ENCODE data around the gene SARM1. TPM values are rescaled to one million over a fixed set of nuclear protein-coding genes. Genes with fewer than 3 reads are reported as not detected.

The SARM1 gene
- total RNA-seq, 2 experiments from 2014 or later = 34.8 to 35.3 TPM

DNA sequence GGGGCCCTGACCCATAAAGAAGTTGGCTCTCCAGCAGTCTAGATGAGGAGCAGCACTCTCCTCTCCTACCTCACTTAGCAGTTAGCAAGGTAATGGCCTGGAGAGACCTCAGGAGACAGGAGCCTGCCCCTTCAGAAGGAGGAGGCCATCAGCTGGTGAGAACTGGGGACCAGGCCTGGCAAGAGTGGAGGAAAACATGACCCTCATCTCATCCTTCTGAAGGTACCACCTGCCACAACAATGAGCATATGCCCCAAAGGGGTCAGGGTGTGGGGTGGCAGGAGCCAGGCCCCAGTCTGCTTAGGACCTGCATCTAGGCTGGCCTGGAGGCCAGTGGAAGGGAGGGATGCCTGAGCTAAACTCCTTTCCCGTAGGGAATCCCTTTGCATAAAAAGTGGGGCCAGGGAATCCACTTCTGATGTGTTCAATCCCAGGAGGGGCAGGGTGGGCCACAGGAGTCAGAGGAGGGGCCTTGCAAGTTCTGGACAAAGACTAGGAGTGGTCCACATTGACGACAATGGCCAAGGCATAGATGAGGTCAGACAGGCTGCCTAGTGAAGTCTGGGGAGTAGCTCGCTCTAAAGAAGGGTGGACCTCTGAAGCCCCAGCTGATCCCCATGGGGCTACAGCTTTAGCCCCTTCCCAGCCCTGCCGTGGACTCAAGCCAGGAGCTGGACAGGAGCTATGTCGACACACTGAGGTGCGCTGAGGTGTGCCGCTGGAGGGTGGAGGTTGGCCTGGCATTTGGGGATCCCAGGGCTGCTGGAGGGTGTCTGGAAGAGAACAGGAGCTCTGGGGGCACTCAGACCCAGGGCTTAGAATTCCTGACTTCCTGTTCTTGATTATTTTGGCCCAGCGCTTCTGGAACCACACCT is 7.5 kb upstream of the SARM1 start:
- ChIA-PET POLR2A (no interaction called here), CTCF (no interaction called here)

DNA sequence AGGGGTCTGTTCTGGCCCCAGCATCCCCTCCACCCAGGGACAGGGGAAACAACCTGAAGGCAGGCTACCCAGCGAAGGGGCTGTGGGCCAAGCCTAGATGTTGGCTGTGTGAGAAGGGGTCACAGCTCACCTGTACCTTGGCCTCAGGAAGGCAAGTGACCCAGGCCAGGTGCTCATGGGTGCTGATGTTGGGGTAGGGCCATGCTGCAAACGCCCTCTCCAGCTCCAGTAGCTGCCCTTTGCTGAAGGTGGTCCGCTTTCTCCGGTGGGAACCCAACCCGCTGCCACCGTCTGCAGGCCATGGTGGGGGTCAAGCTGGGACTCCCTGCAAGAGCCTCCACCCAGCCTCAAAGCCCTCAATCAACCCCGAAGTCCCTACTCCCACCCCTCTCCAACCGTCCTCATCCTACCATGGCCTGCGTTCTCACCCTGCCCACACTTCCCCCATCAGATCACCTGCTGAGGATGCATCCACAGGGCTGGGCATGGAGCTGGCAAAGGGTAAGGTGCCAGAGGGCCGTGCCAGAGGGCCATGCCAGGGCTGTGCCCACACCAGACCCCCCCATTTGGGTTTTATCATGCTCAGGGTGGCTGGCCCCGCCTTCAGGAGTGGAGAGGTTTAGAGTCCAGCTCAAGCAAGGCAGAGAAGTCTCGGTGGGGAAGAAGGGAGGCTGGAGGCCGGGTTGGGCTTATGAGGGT is 6.7 kb upstream of the SARM1 start, which contains the start of gene SEBOX:
Gene SEBOX, minus strand, starts transcription at position 535 of the 699 bp plus-strand sequence. Its CDS starts 48 bp downstream, at position 487.
- POLR2A ChIA-PET = no interaction called here
- CTCF ChIA-PET = no interaction called here

DNA sequence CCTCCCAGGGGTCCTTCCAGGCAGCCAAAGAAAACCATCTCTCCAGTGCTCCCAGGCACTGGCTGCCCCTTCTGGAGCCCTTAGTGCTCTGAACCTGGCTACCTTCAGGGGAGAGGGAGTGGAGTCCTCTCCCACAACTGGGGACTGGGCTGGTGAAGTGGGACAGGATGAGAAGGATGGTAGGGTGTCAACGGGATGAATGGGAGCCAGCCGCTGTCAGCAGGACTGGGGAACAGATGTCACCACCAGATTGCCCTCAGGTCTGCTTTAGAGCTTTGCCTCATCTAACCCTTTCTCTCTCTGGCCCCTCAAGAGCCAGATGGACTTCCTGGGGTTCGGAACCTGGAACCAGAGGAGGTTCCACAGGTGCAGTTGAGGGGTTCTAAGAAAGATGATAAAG is 6.0 kb upstream of the SARM1 start:
- CTCF ChIA-PET = no interaction called here
- POLR2A ChIA-PET = no interaction called here

DNA sequence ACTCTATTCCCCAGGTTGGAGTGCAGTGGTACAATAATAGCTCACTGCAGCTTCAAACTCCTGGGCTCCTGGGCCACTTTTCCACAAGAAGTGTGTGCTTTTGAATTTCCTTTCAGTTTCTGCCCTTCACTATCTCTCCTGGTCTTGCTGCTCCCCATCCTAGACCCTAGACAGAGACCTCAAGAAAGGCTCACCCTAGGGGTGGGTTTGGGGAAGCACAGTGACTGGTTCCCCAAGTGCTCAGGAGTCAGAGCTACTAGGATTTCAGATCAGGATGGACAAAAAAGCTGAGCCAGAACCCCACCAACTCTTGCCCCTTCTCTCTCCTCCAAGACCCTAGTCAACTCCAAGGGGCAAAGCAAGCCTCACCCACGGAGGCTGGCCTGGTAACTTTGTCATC is 4.9 kb upstream of the SARM1 start:
- CTCF ChIA-PET = interaction anchor here (1.4 kb wide), 1 partner anchor 12 kb away, joined by 4 read pairs; no protein-coding TSS in a partner anchor

DNA sequence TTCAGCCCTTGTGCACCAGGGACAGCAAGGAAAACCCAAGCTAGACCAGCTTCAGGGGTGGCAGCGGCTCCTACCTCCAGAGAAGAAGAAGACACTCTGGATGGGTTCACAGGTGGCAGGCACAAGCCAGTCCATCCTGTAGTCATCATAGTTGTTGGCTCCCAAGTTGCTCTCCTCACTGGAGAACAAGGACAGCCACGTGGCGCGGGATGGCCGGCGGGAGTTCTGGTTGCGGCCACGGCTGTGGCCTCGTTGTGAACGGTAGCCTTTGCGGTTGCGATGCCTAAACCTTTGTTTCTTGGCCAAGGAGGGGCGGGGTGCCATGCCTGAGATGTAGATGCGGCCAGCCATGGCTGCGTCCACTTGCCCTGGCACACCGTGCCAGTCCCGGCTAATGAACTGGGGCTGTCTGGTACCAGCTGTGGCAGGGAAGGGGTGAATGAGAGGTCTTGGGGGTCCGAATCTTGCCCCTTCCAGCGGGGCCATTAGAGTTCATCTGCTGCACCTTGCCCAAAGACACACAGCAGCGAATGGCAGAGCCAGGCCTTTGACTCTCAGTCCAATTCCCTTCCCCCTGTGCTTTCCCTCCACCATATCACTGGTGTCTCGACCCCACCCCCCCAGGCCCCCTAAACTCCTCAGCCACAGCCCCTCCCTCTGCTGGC is 3.7 kb upstream of the SARM1 start:
- POLR2A ChIA-PET = interaction anchor here (0.5 to 1.6 kb wide), 4 partner anchors 10 to 711 kb away, joined by 4 to 5 read pairs (median 5); partner anchors contain the start of gene POLDIP2
- CTCF ChIA-PET = interaction anchor here (1.4 kb wide), 1 partner anchor 13 kb away, joined by 4 read pairs; no protein-coding TSS in a partner anchor

More for the DNA sequence above, 4.9 kb upstream of the SARM1 start:
- POLR2A ChIA-PET = no interaction called here

DNA sequence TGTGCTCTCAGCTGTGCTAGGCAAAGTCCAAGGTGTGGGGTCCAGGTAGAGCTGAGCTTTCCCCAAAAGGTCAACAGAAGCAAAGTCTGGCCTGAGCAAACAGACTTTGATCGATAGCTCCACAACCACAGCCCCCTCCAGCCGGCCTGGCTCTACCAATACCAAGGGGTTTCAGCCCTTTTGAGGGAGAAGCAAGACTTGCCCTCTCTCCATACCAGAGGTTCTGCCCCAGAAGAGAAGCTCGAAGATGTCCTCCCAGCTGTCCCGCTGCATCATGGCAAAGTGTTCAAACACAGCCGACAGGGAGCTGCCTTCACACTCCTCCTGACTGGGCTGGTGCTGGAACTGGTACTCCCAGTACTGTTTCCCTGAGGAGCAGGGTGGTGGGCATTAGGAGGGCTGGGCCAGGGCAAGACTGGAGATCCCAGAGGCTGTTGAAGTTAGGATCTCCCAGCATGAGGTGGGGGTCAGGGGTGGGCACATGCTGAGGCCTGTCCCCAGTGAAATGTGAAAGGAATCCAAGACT is 3.1 kb upstream of the SARM1 start:
- ChIA-PET POLR2A (interaction anchor here (1.6 kb wide), 1 partner anchor 11 kb away, joined by 5 read pairs; the partner anchor contains the start of gene POLDIP2), CTCF (interaction anchor here (1.0 kb wide), 1 partner anchor 11 kb away, joined by 5 read pairs; no protein-coding TSS in a partner anchor)

DNA sequence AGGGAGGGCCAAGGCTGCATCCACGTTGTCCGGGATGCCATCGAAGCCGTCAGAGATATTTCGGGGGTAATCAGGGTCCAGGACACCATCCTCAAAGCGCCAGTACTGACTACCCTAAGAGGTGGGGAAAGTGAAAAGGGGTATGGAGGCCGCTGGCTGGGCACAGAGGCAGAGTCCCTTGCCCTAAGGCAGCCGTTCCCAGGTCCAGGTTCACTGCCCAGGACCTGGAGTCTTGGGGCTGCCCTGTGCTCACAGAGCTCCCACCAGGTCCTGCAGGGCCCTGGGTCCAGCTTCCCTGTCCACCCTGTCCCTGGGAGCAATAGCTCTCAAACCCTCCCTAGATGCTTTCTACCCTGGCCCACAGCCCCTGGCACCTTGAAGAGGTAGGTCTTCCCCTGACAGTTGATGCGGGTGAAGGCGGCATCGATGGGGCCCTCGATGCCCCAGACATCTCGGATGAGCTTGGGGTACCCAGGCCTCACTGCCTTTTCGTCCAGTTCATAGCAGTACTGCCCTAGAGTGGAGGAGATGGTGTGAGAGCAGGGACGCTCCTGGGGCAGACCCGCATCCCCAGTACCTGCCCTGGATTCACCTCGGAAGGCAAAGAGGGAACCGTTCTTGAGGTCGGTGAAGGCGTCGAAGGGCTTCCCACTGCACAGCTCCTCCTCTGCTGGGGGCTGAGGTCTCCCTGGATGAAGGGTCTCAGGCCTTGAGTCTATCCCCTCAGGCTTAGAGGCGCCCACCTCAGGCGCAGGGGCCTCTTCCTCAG is 2.4 kb upstream of the SARM1 start:
- CTCF ChIA-PET = interaction anchor here (1.0 kb wide), 1 partner anchor 11 kb away, joined by 5 read pairs; no protein-coding TSS in a partner anchor

DNA sequence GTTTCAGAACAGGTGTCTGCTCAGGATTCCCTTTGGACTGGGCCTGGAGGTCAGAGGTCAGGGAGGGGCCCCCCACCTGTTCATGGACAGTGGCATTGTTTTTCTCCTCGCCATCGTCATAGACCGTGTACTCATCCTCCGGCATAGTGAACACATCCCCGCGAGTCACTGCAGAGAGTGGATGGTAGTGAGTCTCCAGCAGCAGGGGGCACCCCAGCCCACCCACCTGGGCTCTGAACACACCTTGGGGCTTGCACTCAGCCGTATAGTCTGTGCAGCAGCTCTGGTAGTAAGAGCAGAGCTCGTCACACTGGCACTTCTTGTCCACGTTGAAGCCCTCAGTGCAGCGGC is 1.8 kb upstream of the SARM1 start:
- CTCF ChIA-PET = no interaction called here
- POLR2A ChIA-PET = interaction anchor here (1.4 to 1.6 kb wide), 2 partner anchors 12 kb away, joined by 5 read pairs; partner anchors contain the start of gene POLDIP2

More for the DNA sequence above, 2.4 kb upstream of the SARM1 start:
- POLR2A ChIA-PET = interaction anchor here (1.6 kb wide), 1 partner anchor 12 kb away, joined by 5 read pairs; the partner anchor contains the start of gene POLDIP2

DNA sequence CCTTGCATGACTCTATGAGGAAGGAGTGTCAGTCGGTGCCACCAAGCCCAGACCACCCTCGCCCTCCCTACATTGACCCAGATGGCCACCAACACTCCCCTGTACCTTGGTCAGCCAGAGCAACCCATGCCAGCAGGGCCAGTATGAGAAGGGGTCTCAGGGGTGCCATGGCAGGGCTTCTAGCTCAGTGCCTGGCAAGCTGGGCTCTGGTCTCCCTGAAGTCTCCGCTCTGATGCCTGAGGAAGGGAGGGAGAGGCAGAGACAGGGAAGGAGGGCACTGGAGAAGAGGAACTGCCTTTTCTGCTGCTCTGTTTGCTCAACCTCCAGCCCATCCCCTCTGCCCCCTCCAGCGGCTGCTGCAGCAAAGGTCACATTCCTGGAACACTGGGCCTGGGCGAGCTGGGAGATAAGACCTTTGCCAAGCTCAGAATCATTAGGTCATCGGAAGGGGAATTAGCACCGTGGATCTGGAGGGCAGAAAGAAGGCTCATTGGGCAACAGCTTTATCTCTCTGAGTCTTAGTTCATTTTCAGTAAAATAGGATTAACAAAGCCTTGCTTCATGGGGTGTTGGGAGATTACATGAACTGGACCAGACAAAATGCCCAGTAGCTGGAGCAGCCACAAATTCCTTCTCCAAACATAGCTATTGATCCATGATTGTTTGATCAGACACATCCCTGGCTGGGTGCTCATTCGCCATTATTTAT is 1.3 kb upstream of the SARM1 start, which contains the start of gene VTN:
Gene VTN, minus strand, starts transcription at position 273 of the 709 bp plus-strand sequence. Its CDS starts 104 bp downstream, at position 169.
- POLR2A ChIA-PET = interaction anchor here (1.4 kb wide), 1 partner anchor 13 kb away, joined by 5 read pairs; the partner anchor contains the start of gene POLDIP2
- CTCF ChIA-PET = no interaction called here

DNA sequence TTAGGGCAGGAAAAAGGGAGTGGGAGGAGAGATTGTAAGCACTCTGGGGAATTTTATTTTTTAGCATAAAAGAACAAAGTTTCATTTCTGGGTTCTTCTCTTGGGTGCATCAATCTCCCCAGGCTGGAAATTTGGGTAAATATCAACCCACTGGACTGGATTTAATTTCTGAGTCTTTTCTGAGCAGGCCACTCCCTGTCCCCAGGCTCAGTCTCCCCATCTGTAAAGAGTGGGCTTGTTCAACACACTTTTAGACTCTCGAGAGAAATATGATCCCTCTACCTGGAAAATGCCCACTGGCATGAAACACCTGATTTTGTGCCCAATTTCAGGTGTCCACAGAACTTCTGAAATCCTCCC is 770 bp upstream of the SARM1 start:
- ChIA-PET CTCF (no interaction called here), POLR2A (interaction anchor here (1.4 kb wide), 1 partner anchor 13 kb away, joined by 5 read pairs; the partner anchor contains the start of gene POLDIP2)

DNA sequence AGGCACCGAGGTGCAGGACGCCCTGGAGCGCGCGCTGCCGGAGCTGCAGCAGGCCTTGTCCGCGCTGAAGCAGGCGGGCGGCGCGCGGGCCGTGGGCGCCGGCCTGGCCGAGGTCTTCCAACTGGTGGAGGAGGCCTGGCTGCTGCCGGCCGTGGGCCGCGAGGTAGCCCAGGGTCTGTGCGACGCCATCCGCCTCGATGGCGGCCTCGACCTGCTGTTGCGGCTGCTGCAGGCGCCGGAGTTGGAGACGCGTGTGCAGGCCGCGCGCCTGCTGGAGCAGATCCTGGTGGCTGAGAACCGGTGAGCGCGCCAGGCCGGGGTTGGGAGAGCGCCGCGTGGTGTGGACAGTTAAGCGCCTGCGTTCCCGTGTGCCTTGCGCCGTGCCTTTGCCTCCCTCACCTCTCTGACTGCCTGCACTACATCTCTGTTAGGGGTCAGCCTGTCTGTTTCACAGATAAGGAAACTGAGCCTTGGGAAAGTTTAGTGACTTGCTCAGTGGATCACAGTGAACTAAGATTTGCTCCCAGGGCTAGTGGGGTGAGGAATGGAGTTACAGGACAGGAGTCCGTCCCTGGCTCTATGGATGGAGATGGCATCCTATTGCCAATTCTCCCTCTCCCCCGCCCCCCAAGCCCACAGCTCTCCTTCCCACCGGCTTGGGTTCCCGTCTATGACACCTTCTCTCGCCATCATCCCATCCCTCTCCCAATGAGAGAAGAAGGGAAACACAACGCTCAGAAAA is 880 bp downstream of the SARM1 start:
- ChIA-PET CTCF (interaction anchor here (1.0 kb wide), 1 partner anchor 34 kb away, joined by 3 read pairs; no protein-coding TSS in a partner anchor), POLR2A (interaction anchor here (1.1 to 1.7 kb wide), 2 partner anchors 12 to 15 kb away, joined by 3 to 15 read pairs; partner anchors contain the start of gene POLDIP2)

DNA sequence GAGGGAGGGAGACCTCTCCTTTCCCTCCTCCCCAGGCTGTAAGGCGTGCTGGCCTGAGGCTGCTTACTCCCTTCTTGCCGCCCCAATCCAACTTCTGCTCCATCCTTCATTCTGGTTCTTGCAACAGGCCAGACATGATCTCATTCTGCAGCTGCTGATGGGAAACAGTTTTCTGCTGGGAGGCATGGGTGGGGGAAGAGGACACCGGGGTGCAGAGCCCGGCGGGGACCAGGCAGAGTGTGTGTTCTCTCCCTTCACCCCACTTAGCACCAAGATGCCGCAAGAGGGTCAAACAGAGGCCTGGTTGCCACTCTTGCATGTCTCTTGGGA is 1.4 kb downstream of the SARM1 start:
- ChIA-PET CTCF (interaction anchor here (1.0 kb wide), 1 partner anchor 34 kb away, joined by 3 read pairs; no protein-coding TSS in a partner anchor), POLR2A (no interaction called here)

DNA sequence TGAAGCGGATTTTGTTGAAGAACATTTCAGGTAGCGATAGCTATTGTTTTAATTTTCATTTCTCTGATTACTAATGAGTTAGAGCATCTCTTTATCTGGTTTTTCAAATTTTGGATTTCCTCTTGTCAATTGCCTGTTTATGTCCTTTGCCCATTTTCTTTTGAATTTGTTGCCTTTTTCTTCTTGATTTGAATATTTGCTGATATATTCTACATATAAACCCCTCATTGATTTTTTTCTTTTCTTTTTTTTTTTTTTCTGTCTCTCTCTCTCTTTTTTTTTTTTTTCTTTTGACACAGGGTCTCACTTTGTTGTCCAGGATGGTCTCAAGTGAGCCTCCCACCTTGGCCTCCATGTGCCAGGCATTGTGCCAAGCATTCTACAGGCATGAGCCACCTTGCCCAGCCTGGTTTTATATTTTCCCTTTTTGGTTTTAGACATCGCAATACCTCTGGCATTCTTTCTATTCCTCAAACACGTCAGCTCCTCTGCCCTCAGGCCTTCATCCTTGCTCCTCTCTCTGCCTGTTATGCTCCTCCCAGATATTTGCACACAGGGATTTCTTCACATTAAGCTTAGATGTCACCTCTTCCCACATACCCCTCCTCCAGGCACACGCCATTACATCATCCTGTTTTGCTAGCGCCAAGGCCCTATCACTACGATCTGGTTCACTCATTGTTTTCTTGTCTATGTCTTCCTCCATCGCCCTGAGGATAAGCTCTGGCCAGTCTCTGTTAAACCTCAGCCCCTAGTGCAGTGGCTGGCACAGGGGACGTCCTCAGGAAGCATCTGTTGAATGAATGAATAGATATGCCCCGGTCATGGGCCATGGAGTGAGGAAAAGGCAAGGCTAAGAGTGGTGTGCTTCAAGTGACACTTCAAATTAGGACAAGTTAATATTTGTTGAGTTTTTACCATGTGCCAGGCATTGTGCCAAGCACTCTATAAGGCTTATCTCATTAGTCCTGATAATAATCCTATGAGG is 8.6 kb downstream of the SARM1 start:
- POLR2A ChIA-PET = no interaction called here
- CTCF ChIA-PET = interaction anchor here (0.7 to 1.0 kb wide), 3 partner anchors 11 to 191 kb away, joined by 3 to 5 read pairs (median 5); no protein-coding TSS in a partner anchor

DNA sequence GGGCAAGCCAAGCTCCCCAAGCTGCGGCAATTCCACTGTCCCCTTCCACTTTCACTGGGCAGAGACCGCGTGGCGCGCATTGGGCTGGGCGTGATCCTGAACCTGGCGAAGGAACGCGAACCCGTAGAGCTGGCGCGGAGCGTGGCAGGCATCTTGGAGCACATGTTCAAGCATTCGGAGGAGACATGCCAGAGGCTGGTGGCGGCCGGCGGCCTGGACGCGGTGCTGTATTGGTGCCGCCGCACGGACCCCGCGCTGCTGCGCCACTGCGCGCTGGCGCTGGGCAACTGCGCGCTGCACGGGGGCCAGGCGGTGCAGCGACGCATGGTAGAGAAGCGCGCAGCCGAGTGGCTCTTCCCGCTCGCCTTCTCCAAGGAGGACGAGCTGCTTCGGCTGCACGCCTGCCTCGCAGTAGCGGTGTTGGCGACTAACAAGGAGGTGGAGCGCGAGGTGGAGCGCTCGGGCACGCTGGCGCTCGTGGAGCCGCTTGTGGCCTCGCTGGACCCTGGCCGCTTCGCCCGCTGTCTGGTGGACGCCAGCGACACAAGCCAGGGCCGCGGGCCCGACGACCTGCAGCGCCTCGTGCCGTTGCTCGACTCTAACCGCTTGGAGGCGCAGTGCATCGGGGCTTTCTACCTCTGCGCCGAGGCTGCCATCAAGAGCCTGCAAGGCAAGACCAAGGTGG is 9.8 kb downstream of the SARM1 start:
- CTCF ChIA-PET = interaction anchor here (1.6 kb wide), 1 partner anchor 29 kb away, joined by 3 read pairs; no protein-coding TSS in a partner anchor
- POLR2A ChIA-PET = no interaction called here

Data from activated CD8-positive, alpha-beta memory T cell treated with anti-CD3 and anti-CD28 coated beads for 36 hours (primary cell).